KMS-11 (cell line): ENCODE results near the gene RASGEF1B.
A peak's percentile ranks its signal among the peaks of the same experiment; 100 is the strongest.

Experiments used
- H2AFZ ChIP-seq: fragments of 200-600 bp; sonication (generic); 2 replicates; pipeline ENCODE4 v1.6.1; 2016; ENCODE audit warnings: antibody characterized with exemption, mixed run types, low read depth
- H3K27ac ChIP-seq: fragments of 200-600 bp; sonication (generic); 2 replicates; pipeline ENCODE4 v1.6.1; 2016; ENCODE audit warnings: mild to moderate bottlenecking, mixed run types
- H3K27me3 ChIP-seq: fragments of 200-600 bp; sonication (generic); 2 replicates; pipeline ENCODE4 v1.6.1; 2017; ENCODE audit warnings: mild to moderate bottlenecking, low read depth, mixed run types, moderate library complexity; ENCODE audit not compliant: insufficient read depth
- H3K36me3 ChIP-seq: fragments of 200-600 bp; sonication (generic); 2 replicates; pipeline ENCODE4 v1.6.1; 2017; ENCODE audit warnings: mild to moderate bottlenecking, mixed run types; ENCODE audit not compliant: insufficient read depth
- H3K4me1 ChIP-seq: fragments of 200-600 bp; sonication (generic); 2 replicates; pipeline ENCODE4 v1.6.1; 2016; ENCODE audit warnings: mild to moderate bottlenecking, low read depth, mixed run types; ENCODE audit not compliant: poor library complexity, severe bottlenecking
- H3K4me2 ChIP-seq: fragments of 200-600 bp; sonication (generic); 2 replicates; pipeline ENCODE4 v1.7.0; 2016; ENCODE audit warnings: mild to moderate bottlenecking, mixed run types
- H3K4me3 ChIP-seq: fragments of 200-600 bp; sonication (generic); IDR thresholded peaks from 2 replicates; pipeline ENCODE4 v1.6.1; 2017; ENCODE audit warnings: low read depth, low read length, mixed read lengths; ENCODE audit not compliant: insufficient read depth
- H3K79me2 ChIP-seq: fragments of 200-600 bp; sonication (generic); 2 replicates; pipeline ENCODE4 v1.6.1; 2016; ENCODE audit warnings: low read depth, mixed run types; ENCODE audit not compliant: insufficient read depth
- H3K9ac ChIP-seq: fragments of 200-600 bp; sonication (generic); 2 replicates; pipeline ENCODE4 v1.6.1; 2016; ENCODE audit warnings: mild to moderate bottlenecking, mixed run types
- H4K20me1 ChIP-seq: fragments of 200-600 bp; sonication (generic); 2 replicates; pipeline ENCODE4 v1.6.1; 2016; ENCODE audit warnings: mild to moderate bottlenecking, mixed run types; ENCODE audit not compliant: insufficient read depth
- TF ChIP-seq, protein P1 (sequence below): fragments of 200-600 bp; sonication (generic); conservative IDR thresholded peaks from 2 replicates; pipeline ENCODE4 v1.6.1; 2017; ENCODE audit warnings: low read depth, mild to moderate bottlenecking, antibody characterized with exemption, low read length, moderate library complexity, mixed read lengths

RASGEF1B gene

DNA sequence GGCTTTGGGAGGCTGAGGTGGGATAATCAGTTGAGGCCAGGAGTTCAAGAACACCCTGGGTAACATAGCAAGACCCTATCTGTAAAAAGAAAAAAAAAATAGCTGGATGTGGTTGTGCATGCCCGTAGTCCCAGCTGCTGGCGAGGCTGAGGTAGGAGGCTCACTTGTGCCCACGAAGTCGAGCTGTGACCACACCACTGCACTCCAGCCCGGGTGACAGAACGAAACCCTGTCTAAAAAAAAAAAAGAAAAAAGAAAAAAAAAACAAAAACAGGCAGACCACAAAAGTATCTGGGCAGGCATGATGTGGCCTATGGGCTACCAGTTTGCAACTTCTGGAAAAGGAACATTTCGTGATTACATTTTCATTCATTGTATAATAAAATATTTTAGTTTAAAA is 38.1 kb upstream of the RASGEF1B start:
- H4K20me1 ChIP-seq: no peaks in the 10 kb centered on the region
- H3K4me2 ChIP-seq: peak overlapping the region; percentile 86
- peak overlapping the region; percentile 12 for H3K4me3 ChIP-seq
- H2AFZ ChIP-seq: peak overlapping the region; percentile 47; the same call in 1 of the 2 replicates
- H3K27ac ChIP-seq: peak overlapping the region; percentile 60
- peak overlapping the region; percentile 16; the same call in 1 of the 2 replicates for H3K9ac ChIP-seq
- no peaks in the 10 kb centered on the region for H3K79me2 ChIP-seq
- H3K27me3 ChIP-seq: no peaks in the 10 kb centered on the region
- TF ChIP-seq, protein P1, sequence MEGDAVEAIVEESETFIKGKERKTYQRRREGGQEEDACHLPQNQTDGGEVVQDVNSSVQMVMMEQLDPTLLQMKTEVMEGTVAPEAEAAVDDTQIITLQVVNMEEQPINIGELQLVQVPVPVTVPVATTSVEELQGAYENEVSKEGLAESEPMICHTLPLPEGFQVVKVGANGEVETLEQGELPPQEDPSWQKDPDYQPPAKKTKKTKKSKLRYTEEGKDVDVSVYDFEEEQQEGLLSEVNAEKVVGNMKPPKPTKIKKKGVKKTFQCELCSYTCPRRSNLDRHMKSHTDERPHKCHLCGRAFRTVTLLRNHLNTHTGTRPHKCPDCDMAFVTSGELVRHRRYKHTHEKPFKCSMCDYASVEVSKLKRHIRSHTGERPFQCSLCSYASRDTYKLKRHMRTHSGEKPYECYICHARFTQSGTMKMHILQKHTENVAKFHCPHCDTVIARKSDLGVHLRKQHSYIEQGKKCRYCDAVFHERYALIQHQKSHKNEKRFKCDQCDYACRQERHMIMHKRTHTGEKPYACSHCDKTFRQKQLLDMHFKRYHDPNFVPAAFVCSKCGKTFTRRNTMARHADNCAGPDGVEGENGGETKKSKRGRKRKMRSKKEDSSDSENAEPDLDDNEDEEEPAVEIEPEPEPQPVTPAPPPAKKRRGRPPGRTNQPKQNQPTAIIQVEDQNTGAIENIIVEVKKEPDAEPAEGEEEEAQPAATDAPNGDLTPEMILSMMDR: no peak
- no peaks in the 10 kb centered on the region for H3K36me3 ChIP-seq
- H3K4me1 ChIP-seq: peaks cover 98% of the 10 kb centered on the region

- H3K9ac ChIP-seq: peak overlapping the region; percentile 16; the same call in 1 of the 2 replicates
Observed at GRCh38 chr4:81509191-81509590, 37.5 kb upstream of the RASGEF1B start.

GRCh38 chr4:81508411-81509185 is 36.9 kb upstream of the RASGEF1B start:
- Histone ChIP-seq H4K20me1 (no peaks in the 10 kb centered on the region), H2AFZ (peak overlapping the region; percentile 47; the same call in 1 of the 2 replicates), H3K4me2 (peak overlapping the region; percentile 86), H3K9ac (no peak overlapping the region), H3K4me3 (no peak overlapping the region), H3K36me3 (no peaks in the 10 kb centered on the region), H3K4me1 (peaks cover 86% of the 10 kb centered on the region), H3K27me3 (no peaks in the 10 kb centered on the region), H3K79me2 (no peaks in the 10 kb centered on the region), H3K27ac (peak overlapping the region; percentile 60)
- TF ChIP-seq, protein P1: no peak

More at GRCh38 chr4:81509191-81509590, 37.5 kb upstream of the RASGEF1B start:
- Histone ChIP-seq H3K4me3 (peak overlapping the region; percentile 12), H4K20me1 (no peaks in the 10 kb centered on the region), H3K4me1 (peaks cover 92% of the 10 kb centered on the region), H3K27ac (peak overlapping the region; percentile 60), H3K79me2 (no peaks in the 10 kb centered on the region), H2AFZ (peak overlapping the region; percentile 47; the same call in 1 of the 2 replicates), H3K4me2 (peak overlapping the region; percentile 86), H3K27me3 (no peaks in the 10 kb centered on the region), H3K36me3 (no peaks in the 10 kb centered on the region)
- TF ChIP-seq, protein P1: no peak

- no peaks in the 10 kb centered on the region for H4K20me1 ChIP-seq
- H3K27ac ChIP-seq: no peak overlapping the region
- no peaks in the 10 kb centered on the region for H3K79me2 ChIP-seq
- no peak overlapping the region for H3K9ac ChIP-seq
- H3K27me3 ChIP-seq: no peaks in the 10 kb centered on the region
- TF ChIP-seq, protein P1: no peak
- H2AFZ ChIP-seq: no peak overlapping the region
- H3K4me1 ChIP-seq: peaks cover 77% of the 10 kb centered on the region
- peak overlapping the region; percentile 86; the same call in 1 of the 2 replicates for H3K4me2 ChIP-seq
- no peak overlapping the region for H3K4me3 ChIP-seq
- H3K36me3 ChIP-seq: no peaks in the 10 kb centered on the region
Observed at GRCh38 chr4:81507530-81507929, 35.8 kb upstream of the RASGEF1B start.
